GM12892 (cell line): ENCODE data around the gene CLIP1.

Experiments
- DNase-seq: peaks from one replicate; pipeline ENCODE4 v3.0.0; 2011; ENCODE audit not compliant: insufficient read length
- FAIRE-seq: peaks from 2 replicates; lab custom pipeline; 2011; peaks lifted over from hg19 to GRCh38; lab: Jason Lieb, UNC
- POLR2A ChIP-seq: IDR thresholded peaks from 2 replicates; pipeline ENCODE4 v1.6.1; 2011; ENCODE audit warnings: low read depth, low read length, control low read depth
- POLR2AphosphoS5 ChIP-seq: IDR thresholded peaks from 2 replicates; pipeline ENCODE4 v1.6.1; 2011; ENCODE audit warnings: low read depth, low read length, control low read depth
- TAF1 ChIP-seq: IDR thresholded peaks from 2 replicates; pipeline ENCODE4 v1.6.1; 2011; ENCODE audit warnings: low read depth, mild to moderate bottlenecking, control low read depth, low read length, borderline replicate concordance

Gene CLIP1

GRCh38 chr12:122238861-122239260 is 183.6 kb downstream of the CLIP1 start:
- TF ChIP-seq POLR2A (no peak), POLR2AphosphoS5 (no peak), TAF1 (no peak)
- FAIRE-seq: no peak

GRCh38 chr12:122235741-122236140 is 186.7 kb downstream of the CLIP1 start:
- TF ChIP-seq POLR2AphosphoS5 (no peak), POLR2A (no peak), TAF1 (no peak)
- no peak for DNase-seq
- no peak for FAIRE-seq

More at GRCh38 chr12:122238861-122239260, 183.6 kb downstream of the CLIP1 start:
- no peak for DNase-seq

GRCh38 chr12:122232691-122233090 is 189.8 kb downstream of the CLIP1 start:
- TF ChIP-seq TAF1 (no peak), POLR2AphosphoS5 (no peak), POLR2A (no peak)
- no peak for DNase-seq
- no peak for FAIRE-seq

- FAIRE-seq: no peak
- TF ChIP-seq POLR2A: no peak
- no peak for DNase-seq
Measured at GRCh38 chr12:122230798-122231197, 191.7 kb downstream of the CLIP1 start.

- DNase-seq: no peak
- TF ChIP-seq POLR2A (no peak), POLR2AphosphoS5 (no peak), TAF1 (no peak)
- no peak for FAIRE-seq
Measured at GRCh38 chr12:122228092-122228491, 194.4 kb downstream of the CLIP1 start.

- FAIRE-seq: no peak
- DNase-seq: no peak
- TF ChIP-seq POLR2A: no peak
- TF ChIP-seq TAF1: no peak
- TF ChIP-seq POLR2AphosphoS5: no peak
Measured at GRCh38 chr12:122227341-122227740, 195.1 kb downstream of the CLIP1 start.

- FAIRE-seq (peak; percentile 5), DNase-seq (no peak)
- TF ChIP-seq POLR2AphosphoS5: no peak
- TF ChIP-seq TAF1: no peak
- no peak for TF ChIP-seq POLR2A
Measured at GRCh38 chr12:122226366-122227125, 195.9 kb downstream of the CLIP1 start.

GRCh38 chr12:122225683-122226365 is 196.6 kb downstream of the CLIP1 start, which contains the start of gene DIABLO:
TSS of gene DIABLO (minus strand) at chr12:122226052. CDS start at chr12:122226014, 38 bp downstream.
- DNase-seq: peak; percentile 91
- TF ChIP-seq POLR2A: peak; percentile 95
- peak; percentile 93 for TF ChIP-seq TAF1
- peak; percentile 96 for TF ChIP-seq POLR2AphosphoS5
- peak; percentile 99 for FAIRE-seq
